CD4-positive, alpha-beta T cell treated with Interleukin-2 at 100 ng/mL for 4 hours (primary cell): ENCODE measurements around the gene MRGPRF.
"Not testable (repeated sequence)": the region's sequence is repeated elsewhere in the genome, so short reads cannot be mapped to it uniquely, and the experiment has no call there.

Experiments
- DNase-seq: peaks from one replicate; pipeline ENCODE4 v3.0.0-alpha.2; 2020; ENCODE audit warnings: low spot score

Gene MRGPRF

DNA sequence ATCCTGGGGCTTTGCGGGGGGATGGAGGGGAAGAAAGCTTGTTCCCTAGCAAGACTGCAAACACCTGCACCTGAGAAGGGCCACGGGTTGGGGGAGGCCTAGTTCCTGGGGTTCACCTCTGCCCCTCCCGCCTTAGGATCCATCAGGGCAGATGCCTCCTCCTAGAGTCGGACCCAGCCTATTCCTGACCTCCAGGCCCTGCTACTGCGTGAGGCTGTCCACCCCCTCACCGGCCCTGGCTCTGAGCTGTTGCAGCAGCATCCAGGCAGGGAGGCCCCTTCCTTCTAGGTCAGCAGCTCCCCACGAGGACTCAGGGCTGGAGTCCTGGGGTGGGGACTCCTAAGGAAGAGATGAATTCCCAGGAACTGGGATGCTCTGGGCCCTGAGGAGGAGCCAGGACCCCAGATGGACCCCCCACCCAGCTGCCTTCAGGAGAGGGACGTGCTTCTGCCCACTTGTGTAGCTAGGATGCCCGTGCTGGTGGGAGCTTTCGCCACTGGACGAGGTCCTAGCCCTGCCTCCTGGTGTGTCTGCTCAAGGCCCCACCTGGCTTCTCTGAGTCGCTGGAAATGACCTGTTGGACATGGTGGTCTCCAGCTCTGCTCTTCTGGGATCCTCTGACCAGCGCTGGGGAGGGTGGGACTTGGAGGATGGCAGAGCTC lies 10.3 kb downstream of the MRGPRF start:
- DNase-seq = no peak

DNA sequence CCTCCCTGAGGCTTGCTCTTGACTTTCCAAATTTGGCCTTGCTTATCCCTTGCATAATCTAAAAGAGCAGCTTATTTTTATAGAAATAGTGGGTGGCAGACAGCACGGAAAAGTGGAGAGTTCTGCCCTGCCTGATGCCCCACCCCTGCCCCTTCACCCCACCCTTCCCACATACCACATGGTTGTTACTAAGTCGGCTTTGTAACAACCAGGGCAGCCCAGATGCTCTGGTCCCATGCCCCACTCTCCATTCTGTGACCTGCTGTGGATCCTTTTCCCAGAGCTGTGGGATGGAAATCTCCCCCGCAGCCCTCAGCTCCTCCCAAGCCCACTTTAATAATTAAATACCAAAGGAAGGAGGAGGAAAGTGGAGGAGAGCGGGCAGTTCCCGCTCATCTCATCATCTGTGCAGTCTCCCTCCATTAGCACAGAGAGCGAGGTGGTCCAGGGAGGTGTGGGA lies 10.9 kb downstream of the MRGPRF start:
- DNase-seq = no peak

DNA sequence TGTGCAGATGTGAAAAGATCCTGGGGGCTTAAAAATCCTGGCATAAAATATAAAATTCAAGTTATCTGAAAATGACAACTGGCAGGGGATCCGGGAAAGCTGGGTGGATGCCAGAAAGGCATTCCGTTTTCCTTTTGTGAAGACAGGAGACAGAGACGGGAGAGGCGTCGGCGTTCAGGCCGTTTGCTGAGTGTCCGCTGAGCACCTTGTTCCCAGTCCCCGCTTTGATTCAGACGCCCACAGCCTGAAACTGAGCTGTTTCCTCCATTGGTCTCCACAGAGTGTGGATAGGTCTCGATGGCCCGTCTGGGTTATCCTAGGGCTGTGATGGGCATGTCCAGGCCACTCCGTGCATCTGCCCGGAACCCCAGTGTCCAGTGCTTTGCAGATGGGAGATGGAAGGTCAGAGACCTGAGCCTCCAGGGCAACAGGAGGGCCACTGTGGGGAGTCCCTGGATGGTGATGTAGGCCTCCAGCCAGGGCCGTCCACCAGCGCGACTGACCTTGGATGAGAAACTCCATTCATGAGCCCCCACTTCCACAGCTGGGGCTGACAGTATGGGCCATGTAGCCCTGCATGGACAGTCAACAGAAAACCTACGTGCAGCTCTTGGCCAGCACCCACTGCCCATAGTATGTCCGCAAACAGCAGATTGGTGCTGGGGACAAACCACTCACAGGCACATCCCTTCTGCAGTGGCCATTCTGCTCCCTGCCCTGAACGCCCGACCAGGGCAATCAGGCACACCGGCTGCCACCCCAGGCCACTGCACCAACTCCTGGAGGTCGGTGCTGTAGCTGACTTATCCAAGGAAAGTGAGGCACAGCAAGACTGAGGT lies 11.6 kb downstream of the MRGPRF start:
- DNase-seq = no peak

- DNase-seq = no peak
Observed at GRCh38 chr11:69000831-69001242, 12.2 kb downstream of the MRGPRF start.

DNA sequence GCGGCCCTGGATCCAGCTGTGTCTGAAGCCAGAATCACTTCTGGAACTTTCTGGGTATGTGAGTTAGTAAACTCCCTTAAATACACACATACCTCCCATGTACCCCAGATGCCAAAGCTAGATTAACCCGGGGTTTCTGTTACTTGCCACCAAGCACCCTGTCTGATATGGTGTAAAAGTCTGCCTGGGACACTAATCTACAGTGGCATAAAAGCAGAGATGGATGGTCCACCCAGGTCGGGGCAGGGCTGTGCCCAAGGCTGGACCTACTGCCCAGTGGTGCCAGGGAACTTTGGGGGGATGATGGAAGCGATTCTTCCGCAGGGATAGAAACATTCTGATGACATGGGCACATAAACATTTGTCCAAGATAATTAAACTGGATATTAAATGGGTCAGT lies 12.7 kb downstream of the MRGPRF start:
- no peak for DNase-seq

- DNase-seq = not testable (repeated sequence)
Observed at GRCh38 chr11:68999748-69000355, 13.2 kb downstream of the MRGPRF start.

GRCh38 chr11:68999093-68999747 lies 13.8 kb downstream of the MRGPRF start:
- DNase-seq = no peak

DNA sequence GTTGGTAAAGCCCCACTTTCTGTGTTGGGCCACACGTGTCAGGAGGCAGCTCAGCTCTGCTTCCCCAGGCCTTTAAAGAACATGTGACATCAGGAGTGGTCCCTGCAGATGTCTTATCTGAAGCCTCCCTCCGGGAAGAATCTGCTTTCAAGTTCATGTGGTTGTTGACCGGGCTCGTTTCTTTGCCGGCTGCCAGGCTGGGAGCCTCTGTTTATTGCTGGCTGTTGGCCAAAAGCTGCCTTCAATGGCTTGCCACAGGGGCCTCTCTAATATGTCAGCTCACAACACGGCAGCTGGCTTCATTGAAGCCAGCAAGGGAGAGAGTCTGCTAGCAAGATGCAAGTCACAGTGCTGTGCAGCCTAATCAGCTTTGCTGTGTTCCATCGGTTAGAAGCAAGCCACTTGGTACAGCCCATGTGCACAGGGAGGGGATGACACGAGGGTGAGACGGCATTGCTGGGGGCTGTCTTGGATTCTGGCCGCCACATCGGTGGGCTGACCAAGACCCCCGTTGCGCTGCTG lies 14.6 kb downstream of the MRGPRF start:
- no peak for DNase-seq

DNA sequence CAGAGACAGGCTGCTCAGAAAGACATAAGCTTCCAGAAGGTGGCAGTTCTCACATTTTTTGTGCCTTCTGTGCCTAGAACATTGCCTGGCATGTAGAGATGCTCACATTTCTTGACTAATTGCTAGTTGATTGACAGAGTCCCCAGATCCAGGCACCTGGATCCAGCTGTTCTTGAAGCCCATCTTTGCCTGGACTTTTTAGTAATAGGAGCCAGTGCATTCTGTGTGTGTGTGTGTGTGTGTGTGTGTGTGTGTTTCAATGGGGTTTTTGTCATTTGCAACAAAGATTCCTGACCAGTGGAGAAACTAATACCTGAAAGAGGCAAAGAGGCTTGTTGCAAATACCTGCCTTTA lies 15.1 kb downstream of the MRGPRF start:
- DNase-seq = no peak

DNA sequence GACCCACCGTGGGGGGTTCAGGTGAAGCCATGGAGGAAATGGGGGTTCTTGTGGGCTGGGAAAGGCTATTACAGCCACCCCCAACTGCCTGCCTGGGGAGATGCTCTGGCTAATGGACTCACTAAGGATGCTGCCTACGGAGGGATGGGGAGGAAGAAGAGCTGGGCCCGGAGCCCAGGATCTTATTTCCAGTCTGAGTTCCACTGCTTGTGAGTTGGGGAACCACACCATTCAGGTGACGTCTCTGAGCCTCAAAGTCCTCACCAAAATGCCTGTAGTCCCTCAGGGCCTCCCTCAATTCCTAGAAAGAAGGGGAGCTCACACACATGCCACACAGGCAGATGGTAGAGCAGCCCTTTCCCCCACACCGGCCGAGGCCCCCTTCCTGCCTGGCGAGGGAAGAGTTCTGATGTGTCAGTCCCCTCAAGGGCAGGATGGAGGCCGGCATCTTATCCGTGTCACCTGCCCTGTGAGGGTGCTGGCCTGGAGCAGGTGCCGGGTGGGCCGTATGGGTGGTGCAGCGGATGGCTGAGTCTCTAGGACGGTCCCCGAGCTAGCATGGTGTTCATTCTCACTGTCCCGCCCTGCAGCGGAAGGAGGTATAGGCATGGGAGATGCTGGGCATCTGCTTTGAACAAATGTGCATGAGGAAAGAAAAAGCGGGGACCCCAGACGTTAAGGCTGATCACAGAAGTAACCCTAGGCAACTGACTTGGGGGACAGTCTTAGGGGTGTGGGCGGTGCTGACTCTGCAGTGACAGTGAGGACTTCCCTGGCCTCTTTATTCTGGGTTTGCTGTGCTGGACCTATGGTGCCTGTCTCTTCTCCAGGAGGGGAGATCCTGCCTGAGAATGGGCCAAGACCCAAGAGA lies 15.7 kb downstream of the MRGPRF start:
- DNase-seq = no peak

GRCh38 chr11:68996376-68997123 lies 16.5 kb downstream of the MRGPRF start:
- no peak for DNase-seq

DNA sequence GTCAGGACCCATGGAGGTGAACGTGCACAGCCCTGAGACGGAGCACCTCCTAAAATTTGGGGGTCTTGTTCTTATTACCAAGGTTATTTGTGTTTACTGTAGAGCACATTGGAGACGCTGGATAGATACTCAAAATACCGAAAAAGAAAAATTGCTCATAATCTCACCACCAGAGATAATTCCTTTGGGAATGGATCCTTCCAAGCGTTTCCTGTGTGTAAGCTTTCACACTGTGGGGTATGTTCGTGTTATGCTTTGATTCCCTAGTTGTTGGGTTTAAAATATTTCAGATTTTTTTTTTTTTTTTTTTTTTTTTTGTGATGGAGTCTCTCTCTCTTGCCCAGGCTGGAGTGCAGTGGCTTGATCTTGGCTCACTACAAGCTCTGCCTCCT lies 18.2 kb downstream of the MRGPRF start:
- DNase-seq = no peak

DNA sequence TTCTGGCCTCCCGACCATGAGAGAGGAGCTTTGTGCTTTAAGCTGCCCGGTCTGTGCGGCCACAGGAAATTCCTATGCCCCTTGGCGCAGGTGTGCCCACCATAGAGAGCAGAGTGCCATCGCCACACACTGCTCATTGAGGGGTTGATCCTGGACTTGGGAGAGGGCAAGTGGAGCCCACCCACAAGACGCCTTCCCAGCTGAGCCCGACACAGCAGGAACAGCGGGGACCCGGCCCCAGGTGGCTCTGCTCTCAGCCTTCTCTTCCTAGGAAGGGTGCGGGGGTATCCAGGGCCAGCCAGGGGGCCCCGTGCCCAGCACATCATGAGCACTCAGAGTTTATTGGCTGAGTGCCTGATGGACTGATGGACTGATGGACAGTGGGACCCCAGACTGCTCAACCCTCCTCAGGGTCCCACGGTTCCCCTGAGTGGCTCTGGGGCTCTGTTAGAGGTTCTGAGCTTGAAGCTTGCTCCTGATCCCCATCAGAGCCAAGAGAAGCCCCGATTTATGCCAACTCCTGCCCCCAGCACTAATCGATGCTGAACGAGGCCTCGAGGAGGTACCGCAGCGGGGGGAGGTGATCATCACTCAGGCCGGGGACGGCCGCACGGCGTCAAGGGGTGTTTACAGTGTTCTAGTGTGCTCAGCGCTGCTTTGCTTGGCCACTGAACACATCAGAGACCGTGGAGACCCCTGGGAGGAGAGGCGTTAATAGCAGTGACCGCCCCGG lies 18.7 kb downstream of the MRGPRF start:
- DNase-seq = no peak

- DNase-seq = no peak
Observed at GRCh38 chr11:68993546-68993945, 19.5 kb downstream of the MRGPRF start.

DNA sequence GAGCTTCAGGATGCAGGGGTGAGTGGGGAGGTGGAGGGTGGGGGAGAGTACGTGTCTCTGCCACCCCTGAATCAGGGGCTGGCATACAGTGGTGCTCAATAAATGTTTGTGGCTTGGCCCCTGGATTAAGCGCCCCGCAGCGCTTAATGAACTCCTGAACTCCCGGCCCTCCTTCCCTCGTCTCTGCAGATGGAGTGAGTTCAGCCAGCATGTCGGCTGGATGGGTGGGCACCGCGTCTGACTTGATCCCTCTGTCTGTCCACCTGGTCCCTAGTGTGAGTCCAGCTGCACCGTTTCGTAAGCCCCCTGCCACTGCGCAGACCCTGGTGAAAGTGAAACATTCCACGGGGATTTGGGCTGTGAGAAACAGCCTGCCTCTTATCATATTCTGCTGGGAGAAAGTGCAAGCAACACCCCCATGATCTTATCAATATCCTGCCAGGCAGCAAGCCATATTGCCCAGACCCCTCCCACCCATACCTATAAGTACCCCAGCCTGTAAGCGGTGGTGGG lies 20.2 kb downstream of the MRGPRF start:
- no peak for DNase-seq

- DNase-seq = no peak
Observed at GRCh38 chr11:68990995-68991780, 21.9 kb downstream of the MRGPRF start.

- no peak for DNase-seq
Observed at GRCh38 chr11:68989936-68990606, 23.0 kb downstream of the MRGPRF start.

- no peak for DNase-seq
Observed at GRCh38 chr11:68988491-68988890, 24.6 kb downstream of the MRGPRF start.
